HEK293 (cell line): ENCODE results near the gene ECT2L.

Source experiments
- CTCF ChIA-PET: fragments of 350-600 bp; formaldehyde crosslinking; extraction: SDS; loops from one replicate; lab custom pipeline; 2021; ENCODE audit warnings: antibody characterized with exemption; lab: Yijun Ruan, JAX
- POLR2A ChIA-PET: fragments of 300-600 bp; formaldehyde crosslinking; extraction: SDS; loops from one replicate; lab custom pipeline; 2020; ENCODE audit warnings: antibody characterized with exemption, inconsistent platforms; lab: Yijun Ruan, JAX
- H3K27ac ChIP-seq: fragments of 200-500 bp; sonication (Bioruptor generic); 2 replicates; pipeline ENCODE4 v1.5.1; 2014; ENCODE audit warnings: low read depth, low read length, control low read depth, inconsistent platforms; ENCODE audit errors: extremely low read depth
- H3K36me3 ChIP-seq, 2 experiments: fragments of 200-500 bp in 1 of 2; sonication (Bioruptor generic) in 1 of 2; 1 replicate in 1 of 2; 2 replicates in 1 of 2; pipeline ENCODE4 v1.5.1; 2014 to 2017; ENCODE audit warnings: inconsistent platforms in 2 of 2, low read length in 2 of 2; ENCODE audit not compliant: control insufficient read depth in 2 of 2, insufficient read depth in 1 of 2
- H3K4me1 ChIP-seq: fragments of 200-500 bp; sonication (Bioruptor generic); 2 replicates; pipeline ENCODE4 v1.5.1; 2014; ENCODE audit warnings: mild to moderate bottlenecking, low read length, inconsistent platforms; ENCODE audit not compliant: control insufficient read depth, insufficient read depth
- H3K4me3 ChIP-seq: 2 replicates; pipeline ENCODE4 v1.5.1; 2011; ENCODE audit warnings: low read depth, mild to moderate bottlenecking, control low read depth, low read length, moderate library complexity
- H3K9me3 ChIP-seq: fragments of 200-500 bp; sonication (Bioruptor generic); 2 replicates; pipeline ENCODE4 v1.5.1; 2014; ENCODE audit warnings: low read depth, low read length, inconsistent platforms; ENCODE audit not compliant: control insufficient read depth, insufficient read depth
- ATF2 ChIP-seq: fragments of 450-650 bp; formaldehyde crosslinking; IDR thresholded peaks from 2 replicates; pipeline ENCODE4 v1.5.1; 2016; ENCODE audit warnings: missing biosample characterization, missing genetic modification characterization, low read depth
- HIC1 ChIP-seq: fragments of 450-650 bp; formaldehyde crosslinking; IDR thresholded peaks from 2 replicates; pipeline ENCODE4 v1.5.1; 2016; ENCODE audit warnings: missing biosample characterization, missing genetic modification characterization
- INSM2 ChIP-seq: fragments of 450-650 bp; formaldehyde crosslinking; IDR thresholded peaks from 2 replicates; pipeline ENCODE4 v1.5.1; 2016; ENCODE audit warnings: missing biosample characterization, missing genetic modification characterization
- KLF9 ChIP-seq: fragments of 450-650 bp; formaldehyde crosslinking; IDR thresholded peaks from 2 replicates; pipeline ENCODE4 v1.5.1; 2016; ENCODE audit warnings: missing biosample characterization, missing genetic modification characterization, low read depth
- PRDM2 ChIP-seq: fragments of 450-650 bp; formaldehyde crosslinking; IDR thresholded peaks from 2 replicates; pipeline ENCODE4 v1.5.1; 2016; ENCODE audit warnings: missing biosample characterization, missing genetic modification characterization, borderline replicate concordance
- REPIN1 ChIP-seq: fragments of 450-650 bp; formaldehyde crosslinking; IDR thresholded peaks from 2 replicates; pipeline ENCODE4 v1.5.1; 2017; ENCODE audit warnings: missing biosample characterization, missing genetic modification characterization, low read depth
- ZBTB11 ChIP-seq: fragments of 450-650 bp; formaldehyde crosslinking; conservative IDR thresholded peaks from 2 replicates; pipeline ENCODE4 v1.5.1; 2016; ENCODE audit warnings: low read depth, missing biosample characterization, missing genetic modification characterization
- ZBTB44 ChIP-seq: fragments of 450-650 bp; IDR thresholded peaks from 2 replicates; pipeline ENCODE4 v1.5.1; 2018; ENCODE audit warnings: missing biosample characterization, mild to moderate bottlenecking, missing genetic modification characterization
- ZFP37 ChIP-seq: fragments of 450-650 bp; formaldehyde crosslinking; IDR thresholded peaks from 2 replicates; pipeline ENCODE4 v1.5.1; 2016; ENCODE audit warnings: missing biosample characterization, missing genetic modification characterization
- ZFP41 ChIP-seq: fragments of 450-650 bp; formaldehyde crosslinking; IDR thresholded peaks from 2 replicates; pipeline ENCODE4 v1.5.1; 2016; ENCODE audit warnings: missing biosample characterization, missing genetic modification characterization, borderline replicate concordance
- ZNF121 ChIP-seq: fragments of 450-650 bp; formaldehyde crosslinking; IDR thresholded peaks from 2 replicates; pipeline ENCODE4 v1.5.1; 2016; ENCODE audit warnings: missing biosample characterization, missing genetic modification characterization
- ZNF155 ChIP-seq: fragments of 450-650 bp; formaldehyde crosslinking; IDR thresholded peaks from 2 replicates; pipeline ENCODE4 v1.5.1; 2016; ENCODE audit warnings: missing biosample characterization, missing genetic modification characterization
- ZNF184 ChIP-seq: fragments of 450-650 bp; IDR thresholded peaks from 2 replicates; pipeline ENCODE4 v1.5.1; 2018; ENCODE audit warnings: missing biosample characterization, mild to moderate bottlenecking, missing genetic modification characterization
- ZNF302 ChIP-seq: fragments of 450-650 bp; formaldehyde crosslinking; IDR thresholded peaks from 2 replicates; pipeline ENCODE4 v1.5.1; 2016; ENCODE audit warnings: missing biosample characterization, missing genetic modification characterization, low read depth
- ZNF37A ChIP-seq: fragments of 450-650 bp; IDR thresholded peaks from 2 replicates; pipeline ENCODE4 v1.5.1; 2018; ENCODE audit warnings: missing biosample characterization, missing genetic modification characterization
- ZNF404 ChIP-seq: fragments of 450-650 bp; formaldehyde crosslinking; IDR thresholded peaks from 2 replicates; pipeline ENCODE4 v1.5.1; 2017; ENCODE audit warnings: missing biosample characterization, missing genetic modification characterization
- ZNF768 ChIP-seq: fragments of 450-650 bp; formaldehyde crosslinking; IDR thresholded peaks from 2 replicates; pipeline ENCODE4 v1.5.1; 2018; ENCODE audit warnings: missing biosample characterization, mild to moderate bottlenecking, missing genetic modification characterization

ECT2L gene

GRCh38 chr6:138912308-138912707, 116.4 kb downstream of the ECT2L start:
- Histone ChIP-seq H3K4me3 (no peak overlapping the region), H3K9me3 (no peaks in the 10 kb centered on the region), H3K4me1 (no peaks in the 10 kb centered on the region), H3K36me3 (peaks cover 57 to 91% of the 10 kb centered on the region in 2 experiments), H3K27ac (no peak overlapping the region)
- ChIA-PET POLR2A (no interaction called here), CTCF (interaction anchor here (1.0 kb wide), 1 partner anchor 10 kb away, joined by 5 read pairs; no protein-coding TSS in a partner anchor)
- no peak for TF ChIP-seq INSM2 (tag by site-specific recombination)
- no peak for TF ChIP-seq KLF9 (tag by site-specific recombination)
- no peak for TF ChIP-seq ZNF155 (tag by site-specific recombination)
- TF ChIP-seq PRDM2, result no peak
- no peak for TF ChIP-seq ZNF768 (tag by site-specific recombination)
- no peak for TF ChIP-seq REPIN1 (tag by site-specific recombination)
- TF ChIP-seq HIC1 (tag by site-specific recombination), result no peak
- no peak for TF ChIP-seq ZNF184 (tag by site-specific recombination)
- no peak for TF ChIP-seq ZBTB44 (tag by site-specific recombination)
- TF ChIP-seq ZNF302 (tag by site-specific recombination), result no peak
- no peak for TF ChIP-seq ATF2 (tag by site-specific recombination)
- no peak for TF ChIP-seq ZNF404 (tag by site-specific recombination)
- TF ChIP-seq ZFP37 (tag by site-specific recombination), result no peak
- no peak for TF ChIP-seq ZNF121 (tag by site-specific recombination)
- TF ChIP-seq ZNF37A, result no peak
- no peak for TF ChIP-seq ZFP41 (tag by site-specific recombination)
- no peak for TF ChIP-seq ZBTB11
